ENCODE data around the gene SMARCA4.
"Not testable (repeated sequence)": the region's sequence is repeated elsewhere in the genome, so short reads cannot be mapped to it uniquely, and the experiment has no call there.

The SMARCA4 gene

DNA sequence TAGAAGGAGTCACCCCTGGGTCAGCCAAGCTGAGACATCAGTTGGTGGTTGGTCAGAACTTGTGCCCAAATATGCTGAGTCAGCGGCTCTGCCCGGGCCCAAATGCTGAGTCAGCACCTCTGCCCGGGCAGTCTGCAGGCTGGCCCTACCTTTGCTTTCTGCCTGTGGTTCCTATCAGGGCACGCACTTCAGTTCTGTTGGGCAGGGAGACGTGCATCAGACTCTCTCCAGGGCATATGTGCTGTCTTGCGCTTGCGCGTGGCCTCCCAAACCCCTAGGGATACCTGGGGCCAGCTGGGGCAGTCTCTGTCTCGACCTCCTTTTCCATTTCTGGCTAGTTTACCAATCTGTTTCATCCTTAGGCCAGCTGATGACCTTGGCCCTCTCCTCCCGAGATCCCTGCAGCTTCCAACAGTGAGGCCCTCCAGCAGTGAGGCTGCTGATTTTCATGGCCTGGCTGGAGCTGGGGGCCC lies 104.0 kb downstream of the SMARCA4 start:
- DNase-seq (ENCODE audit: low read depth, low spot score), result no peak
- Histone ChIP-seq H3K9ac (ENCODE audit: insufficient read length, low read depth) (peak overlapping the region; percentile 61), H3K4me3 (ENCODE audit: insufficient read length, low read depth) (no peak overlapping the region), H3K27me3 (ENCODE audit: insufficient read depth, insufficient read length) (no peaks in the 10 kb centered on the region), H3K36me3 (ENCODE audit: insufficient read depth, insufficient read length, low read length) (peaks cover 69% of the 10 kb centered on the region), H3K9me3 (ENCODE audit: insufficient read depth, low read length) (no peaks in the 10 kb centered on the region), H3K4me1 (ENCODE audit: insufficient read depth, insufficient read length) (peaks cover 18% of the 10 kb centered on the region)
- TF ChIP-seq YY1 (IDR thresholded peaks at IDR 0.05; ENCODE audit: insufficient read depth, insufficient read length) (no peak), ZNF274 (IDR thresholded peaks at IDR 0.05; ENCODE audit: low read depth, low read length) (no peak), SUZ12 (IDR thresholded peaks at IDR 0.05; ENCODE audit: extremely low read depth, insufficient read depth, insufficient read length) (no peak)

- TF ChIP-seq YY1 (IDR thresholded peaks at IDR 0.05; ENCODE audit: insufficient read depth, insufficient read length), result no peak
- DNase-seq (ENCODE audit: low read depth, low spot score), result no peak
- peaks cover 55% of the 10 kb centered on the region for H3K36me3 ChIP-seq (ENCODE audit: insufficient read depth, insufficient read length, low read length)
- no peaks in the 10 kb centered on the region for H3K9me3 ChIP-seq (ENCODE audit: insufficient read depth, low read length)
- H3K4me3 ChIP-seq (ENCODE audit: insufficient read length, low read depth), result no peak overlapping the region
- H3K9ac ChIP-seq (ENCODE audit: insufficient read length, low read depth), result no peak overlapping the region
- no peaks in the 10 kb centered on the region for H3K27me3 ChIP-seq (ENCODE audit: insufficient read depth, insufficient read length)
- H3K4me1 ChIP-seq (ENCODE audit: insufficient read depth, insufficient read length), result peaks cover 11% of the 10 kb centered on the region
These were observed 105.5 kb downstream of the SMARCA4 start for GRCh38 chr19:11066326-11066725.

GRCh38 chr19:11067356-11068113 lies 106.7 kb downstream of the SMARCA4 start:
- Histone ChIP-seq H3K9ac (ENCODE audit: insufficient read length, low read depth) (no peak overlapping the region), H3K36me3 (ENCODE audit: insufficient read depth, insufficient read length, low read length) (peaks cover 44% of the 10 kb centered on the region), H3K27me3 (ENCODE audit: insufficient read depth, insufficient read length) (no peaks in the 10 kb centered on the region), H3K9me3 (ENCODE audit: insufficient read depth, low read length) (no peaks in the 10 kb centered on the region), H3K4me1 (ENCODE audit: insufficient read depth, insufficient read length) (peaks cover 11% of the 10 kb centered on the region), H3K4me3 (ENCODE audit: insufficient read length, low read depth) (no peak overlapping the region)
- TF ChIP-seq ZNF274 (IDR thresholded peaks at IDR 0.05; ENCODE audit: low read depth, low read length), result no peak
- TF ChIP-seq YY1 (IDR thresholded peaks at IDR 0.05; ENCODE audit: insufficient read depth, insufficient read length), result no peak
- TF ChIP-seq SUZ12 (IDR thresholded peaks at IDR 0.05; ENCODE audit: extremely low read depth, insufficient read depth, insufficient read length), result no peak
- no peak for DNase-seq (ENCODE audit: low read depth, low spot score)

GRCh38 chr19:11069561-11069960 lies 108.7 kb downstream of the SMARCA4 start:
- H3K4me1 ChIP-seq (ENCODE audit: insufficient read depth, insufficient read length), result peaks cover 11% of the 10 kb centered on the region
- DNase-seq (ENCODE audit: low read depth, low spot score), result no peak
- no peak overlapping the region for H3K4me3 ChIP-seq (ENCODE audit: insufficient read length, low read depth)
- no peaks in the 10 kb centered on the region for H3K27me3 ChIP-seq (ENCODE audit: insufficient read depth, insufficient read length)
- H3K9me3 ChIP-seq (ENCODE audit: insufficient read depth, low read length), result no peaks in the 10 kb centered on the region
- peaks cover 30% of the 10 kb centered on the region for H3K36me3 ChIP-seq (ENCODE audit: insufficient read depth, insufficient read length, low read length)
- no peak overlapping the region for H3K9ac ChIP-seq (ENCODE audit: insufficient read length, low read depth)
- TF ChIP-seq SUZ12 (IDR thresholded peaks at IDR 0.05; ENCODE audit: extremely low read depth, insufficient read depth, insufficient read length) (no peak), YY1 (IDR thresholded peaks at IDR 0.05; ENCODE audit: insufficient read depth, insufficient read length) (no peak), ZNF274 (IDR thresholded peaks at IDR 0.05; ENCODE audit: low read depth, low read length) (no peak)

DNA sequence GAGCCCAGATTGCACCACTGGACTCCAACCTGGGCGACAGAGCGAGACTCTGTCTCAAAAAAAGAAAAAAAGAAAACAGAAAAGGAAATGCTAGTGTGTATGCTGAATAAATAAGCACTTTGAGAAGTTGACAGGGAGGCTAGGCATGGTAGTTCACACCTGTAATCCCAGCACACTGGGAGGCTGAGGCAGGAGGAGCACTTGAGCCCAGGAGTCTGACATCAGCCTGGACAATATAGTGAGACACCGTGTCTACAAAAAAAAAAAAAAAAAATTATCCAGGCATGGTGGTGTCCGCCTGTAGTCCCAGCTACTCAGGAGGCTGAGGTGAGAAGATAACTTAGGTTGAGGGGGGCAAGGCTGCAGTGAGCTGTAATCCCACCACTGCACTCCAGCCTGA lies 109.3 kb downstream of the SMARCA4 start:
- H3K36me3 ChIP-seq (ENCODE audit: insufficient read depth, insufficient read length, low read length), result peaks cover 25% of the 10 kb centered on the region
- no peak overlapping the region for H3K4me3 ChIP-seq (ENCODE audit: insufficient read length, low read depth)
- peaks cover 6% of the 10 kb centered on the region for H3K4me1 ChIP-seq (ENCODE audit: insufficient read depth, insufficient read length)
- TF ChIP-seq SUZ12 (IDR thresholded peaks at IDR 0.05; ENCODE audit: extremely low read depth, insufficient read depth, insufficient read length) (no peak), YY1 (IDR thresholded peaks at IDR 0.05; ENCODE audit: insufficient read depth, insufficient read length) (no peak), ZNF274 (IDR thresholded peaks at IDR 0.05; ENCODE audit: low read depth, low read length) (no peak)
- DNase-seq (ENCODE audit: low read depth, low spot score), result no peak
- H3K9me3 ChIP-seq (ENCODE audit: insufficient read depth, low read length), result no peaks in the 10 kb centered on the region
- no peaks in the 10 kb centered on the region for H3K27me3 ChIP-seq (ENCODE audit: insufficient read depth, insufficient read length)
- H3K9ac ChIP-seq (ENCODE audit: insufficient read length, low read depth), result no peak overlapping the region

- no peaks in the 10 kb centered on the region for H3K9me3 ChIP-seq (ENCODE audit: insufficient read depth, low read length)
- no peak overlapping the region for H3K4me3 ChIP-seq (ENCODE audit: insufficient read length, low read depth)
- no peaks in the 10 kb centered on the region for H3K27me3 ChIP-seq (ENCODE audit: insufficient read depth, insufficient read length)
- no peak for TF ChIP-seq SUZ12 (IDR thresholded peaks at IDR 0.05; ENCODE audit: extremely low read depth, insufficient read depth, insufficient read length)
- no peak for TF ChIP-seq ZNF274 (IDR thresholded peaks at IDR 0.05; ENCODE audit: low read depth, low read length)
- TF ChIP-seq YY1 (IDR thresholded peaks at IDR 0.05; ENCODE audit: insufficient read depth, insufficient read length), result no peak
- no peak for DNase-seq (ENCODE audit: low read depth, low spot score)
- H3K9ac ChIP-seq (ENCODE audit: insufficient read length, low read depth), result no peak overlapping the region
- H3K4me1 ChIP-seq (ENCODE audit: insufficient read depth, insufficient read length), result peaks cover 9% of the 10 kb centered on the region
- no peaks in the 10 kb centered on the region for H3K36me3 ChIP-seq (ENCODE audit: insufficient read depth, insufficient read length, low read length)
These were observed 112.7 kb downstream of the SMARCA4 start for GRCh38 chr19:11073568-11073967.

GRCh38 chr19:11076792-11077191 lies 116.0 kb downstream of the SMARCA4 start:
- H3K9me3 ChIP-seq (ENCODE audit: insufficient read depth, low read length); DNase-seq (ENCODE audit: low read depth, low spot score); H3K9ac ChIP-seq (ENCODE audit: insufficient read length, low read depth); H3K27me3 ChIP-seq (ENCODE audit: insufficient read depth, insufficient read length); H3K4me3 ChIP-seq (ENCODE audit: insufficient read length, low read depth); H3K36me3 ChIP-seq (ENCODE audit: insufficient read depth, insufficient read length, low read length); H3K4me1 ChIP-seq (ENCODE audit: insufficient read depth, insufficient read length): not testable (repeated sequence)

All from NT2/D1 (cell line).